Stimulated activated CD8-positive, alpha-beta memory T cell treated with anti-CD3 and anti-CD28 coated beads, Interleukin-15, amount 100 ng/mL, for 1 hour (primary cell): ENCODE measurements around the gene CLCF1.
A peak's percentile ranks its signal among the peaks of the same experiment; 100 is the strongest.
"Not testable (repeated sequence)": the region's sequence is repeated elsewhere in the genome, so short reads cannot be mapped to it uniquely, and the experiment has no call there.

Experiments
- DNase-seq: peaks from one replicate; pipeline ENCODE4 v3.0.0-alpha.2; 2020; ENCODE audit warnings: low read depth

The CLCF1 gene

GRCh38 chr11:67322049-67322448, 51.3 kb downstream of the CLCF1 start:
- no peak for DNase-seq

- DNase-seq: no peak
Observed at GRCh38 chr11:67321313-67321871, 52.0 kb downstream of the CLCF1 start.

GRCh38 chr11:67320691-67321090, 52.7 kb downstream of the CLCF1 start:
- DNase-seq: no peak

- no peak for DNase-seq
Observed at GRCh38 chr11:67320011-67320410, 53.4 kb downstream of the CLCF1 start.

- not testable (repeated sequence) for DNase-seq
Observed at GRCh38 chr11:67318876-67319275, 54.5 kb downstream of the CLCF1 start.

GRCh38 chr11:67317888-67318555, 55.4 kb downstream of the CLCF1 start:
- DNase-seq: no peak

- peak; percentile 99 for DNase-seq
Observed at GRCh38 chr11:67317205-67317887, 56.1 kb downstream of the CLCF1 start.

GRCh38 chr11:67316882-67317204, 56.6 kb downstream of the CLCF1 start:
- no peak for DNase-seq

GRCh38 chr11:67315325-67315909, 58.0 kb downstream of the CLCF1 start:
- no peak for DNase-seq

GRCh38 chr11:67314218-67314617, 59.2 kb downstream of the CLCF1 start:
- no peak for DNase-seq
